Suprapubic skin (tissue), 4 donors: ENCODE results near the gene PTBP1.

ENCODE experiments used
- EP300 ChIP-seq: sonication (generic); formaldehyde crosslinking; IDR thresholded peaks from one replicate; pipeline ENCODE4 v1.6.1; 2017; ENCODE audit warnings: antibody characterized with exemption
- POLR2AphosphoS5 ChIP-seq, 3 donors: sonication (generic); formaldehyde crosslinking; IDR thresholded peaks; one replicate each; pipeline ENCODE4 v1.6.1; 2017; ENCODE audit warnings: antibody characterized with exemption in 3 of 3
- TF ChIP-seq, protein P1 (sequence below), 2 donors: fragments of 200-600 bp in 1 of 2; fragments of 450-650 bp in 1 of 2; sonication (generic) in 1 of 2; IDR thresholded peaks; one replicate each; pipeline ENCODE4 v1.5.1; 2016 to 2019; ENCODE audit warnings: antibody characterized with exemption in 2 of 2, mild to moderate bottlenecking in 1 of 2, moderate library complexity in 1 of 2

GRCh38 chr19:853014-853585 is 55.8 kb downstream of the PTBP1 start:
- TF ChIP-seq, protein P1, sequence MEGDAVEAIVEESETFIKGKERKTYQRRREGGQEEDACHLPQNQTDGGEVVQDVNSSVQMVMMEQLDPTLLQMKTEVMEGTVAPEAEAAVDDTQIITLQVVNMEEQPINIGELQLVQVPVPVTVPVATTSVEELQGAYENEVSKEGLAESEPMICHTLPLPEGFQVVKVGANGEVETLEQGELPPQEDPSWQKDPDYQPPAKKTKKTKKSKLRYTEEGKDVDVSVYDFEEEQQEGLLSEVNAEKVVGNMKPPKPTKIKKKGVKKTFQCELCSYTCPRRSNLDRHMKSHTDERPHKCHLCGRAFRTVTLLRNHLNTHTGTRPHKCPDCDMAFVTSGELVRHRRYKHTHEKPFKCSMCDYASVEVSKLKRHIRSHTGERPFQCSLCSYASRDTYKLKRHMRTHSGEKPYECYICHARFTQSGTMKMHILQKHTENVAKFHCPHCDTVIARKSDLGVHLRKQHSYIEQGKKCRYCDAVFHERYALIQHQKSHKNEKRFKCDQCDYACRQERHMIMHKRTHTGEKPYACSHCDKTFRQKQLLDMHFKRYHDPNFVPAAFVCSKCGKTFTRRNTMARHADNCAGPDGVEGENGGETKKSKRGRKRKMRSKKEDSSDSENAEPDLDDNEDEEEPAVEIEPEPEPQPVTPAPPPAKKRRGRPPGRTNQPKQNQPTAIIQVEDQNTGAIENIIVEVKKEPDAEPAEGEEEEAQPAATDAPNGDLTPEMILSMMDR (IDR thresholded peaks at IDR 0.05) = no peak
- no peak for TF ChIP-seq EP300
- TF ChIP-seq POLR2AphosphoS5 (IDR thresholded peaks at IDR 0.05) = no peak
